Measurements from ENCODE around the gene CADPS.

Gene CADPS

DNA sequence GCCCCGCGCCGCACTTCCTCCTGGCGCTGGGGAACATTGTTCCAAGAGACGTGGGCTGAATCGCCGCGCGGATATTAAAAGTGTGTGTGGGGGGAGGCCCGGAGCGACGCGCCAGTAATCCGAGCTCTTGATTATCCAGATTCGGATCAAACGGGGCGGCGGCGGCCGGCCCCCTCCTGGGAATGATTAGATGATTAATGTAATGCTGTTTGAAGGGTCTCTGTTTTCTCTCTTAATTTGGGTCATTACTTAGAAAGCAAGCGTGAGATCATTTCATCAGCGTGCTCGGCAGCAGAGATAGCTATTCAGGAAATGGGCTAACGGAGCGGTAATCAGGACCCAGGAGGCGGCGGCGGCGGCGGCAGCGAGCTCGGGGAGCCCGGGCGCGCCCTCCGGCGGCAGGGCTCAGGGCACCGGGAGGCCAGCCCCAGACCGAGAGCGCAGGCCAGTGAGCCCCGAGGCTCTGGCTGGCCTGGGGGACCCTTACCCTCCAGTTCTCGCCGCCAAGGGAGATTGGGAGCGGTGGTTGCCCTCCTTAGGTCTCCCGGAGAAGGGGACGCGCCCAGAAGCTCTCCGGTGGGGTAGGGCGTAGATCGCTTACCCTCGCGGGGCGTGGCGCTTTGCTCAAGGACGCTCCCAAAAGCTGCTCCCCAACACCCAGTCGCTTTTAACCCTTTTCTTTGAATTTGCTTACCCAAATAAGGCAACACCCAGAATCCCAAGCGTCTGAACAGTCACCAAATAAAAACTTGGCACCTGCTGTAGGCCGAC lies 506.3 kb downstream of the CADPS start:
- DNase-seq = no peak

- no peak for DNase-seq
These were observed 506.9 kb downstream of the CADPS start for GRCh38 chr3:62368290-62368704.

GRCh38 chr3:62367763-62368195 lies 507.4 kb downstream of the CADPS start:
- no peak for DNase-seq

- DNase-seq = no peak
These were observed 509.1 kb downstream of the CADPS start for GRCh38 chr3:62366126-62366484.

DNA sequence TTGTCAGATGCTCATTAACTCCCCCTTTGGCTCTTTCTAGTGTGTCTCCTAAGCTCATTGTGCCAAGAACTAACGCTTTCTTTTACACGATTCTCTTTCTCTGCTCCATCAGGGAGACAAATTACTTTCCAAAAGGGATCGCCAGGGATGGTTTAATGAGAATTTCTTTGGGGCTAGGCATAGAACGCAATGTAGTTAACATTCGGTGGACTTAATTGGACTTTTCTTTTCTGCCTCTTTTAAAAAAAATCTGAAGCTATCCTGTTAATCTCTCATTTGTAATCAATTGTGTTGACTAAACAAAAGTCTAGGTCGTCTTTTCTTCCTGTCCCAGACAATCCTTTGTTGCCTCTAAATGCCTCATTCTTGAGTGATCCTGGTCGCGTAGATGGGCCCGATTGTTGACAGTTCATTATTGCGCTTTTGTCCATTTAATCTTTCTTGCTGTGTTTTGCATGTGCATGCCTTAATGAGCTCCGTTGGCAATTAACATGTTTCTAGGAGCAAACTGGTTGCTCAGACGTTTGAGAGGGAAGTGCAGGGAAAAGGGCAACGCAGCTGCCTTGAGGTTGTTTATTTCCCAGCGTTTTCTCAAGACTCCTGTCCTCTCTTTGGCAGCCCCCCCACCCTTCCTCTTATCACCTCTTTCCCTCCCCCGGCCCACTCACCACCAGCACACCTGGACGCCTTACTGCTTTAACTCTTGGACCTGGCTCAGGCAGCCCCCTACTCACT lies 509.7 kb downstream of the CADPS start:
- DNase-seq = no peak

- DNase-seq = no peak
These were observed 511.0 kb downstream of the CADPS start for GRCh38 chr3:62364191-62364590.

- DNase-seq = no peak
These were observed 511.9 kb downstream of the CADPS start for GRCh38 chr3:62363275-62363674.

DNA sequence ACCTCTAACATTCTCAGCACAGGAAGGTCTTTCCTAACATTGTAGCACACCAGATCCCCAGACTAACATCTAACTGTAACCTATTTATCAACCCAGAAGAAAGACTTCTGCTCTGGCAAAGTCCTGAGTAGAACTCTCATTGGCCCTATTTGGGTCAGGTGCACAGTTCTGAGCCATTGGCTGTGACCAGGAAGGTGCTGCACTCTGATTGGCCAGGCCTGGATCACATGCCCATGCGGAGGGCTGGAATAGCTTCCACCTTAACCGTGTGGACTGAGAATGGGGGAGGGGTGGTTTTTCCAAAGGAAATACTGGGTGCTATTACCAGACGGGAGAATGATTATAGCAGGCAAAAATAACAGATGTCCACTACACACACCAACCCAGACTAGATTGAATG lies 513.4 kb downstream of the CADPS start:
- DNase-seq = no peak

DNA sequence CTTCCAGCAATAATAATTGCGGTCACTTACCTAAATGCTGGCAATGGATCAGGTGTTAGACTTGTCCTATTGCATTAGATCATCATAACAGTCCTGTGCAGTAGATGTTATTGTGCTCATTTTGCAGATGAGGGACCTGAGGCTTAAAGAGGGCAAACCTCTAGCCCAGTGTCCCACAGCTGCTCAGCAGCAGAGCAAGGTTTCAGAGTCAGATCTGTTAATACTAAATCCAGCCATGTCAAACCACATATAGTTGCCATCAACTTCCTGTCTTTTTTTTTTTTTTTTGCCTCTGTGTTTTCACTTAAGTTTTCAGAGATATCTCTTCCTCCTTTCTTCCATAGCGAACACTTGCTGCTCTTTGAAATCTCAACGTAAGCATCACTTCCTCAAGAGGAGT lies 514.0 kb downstream of the CADPS start:
- no peak for DNase-seq

DNA sequence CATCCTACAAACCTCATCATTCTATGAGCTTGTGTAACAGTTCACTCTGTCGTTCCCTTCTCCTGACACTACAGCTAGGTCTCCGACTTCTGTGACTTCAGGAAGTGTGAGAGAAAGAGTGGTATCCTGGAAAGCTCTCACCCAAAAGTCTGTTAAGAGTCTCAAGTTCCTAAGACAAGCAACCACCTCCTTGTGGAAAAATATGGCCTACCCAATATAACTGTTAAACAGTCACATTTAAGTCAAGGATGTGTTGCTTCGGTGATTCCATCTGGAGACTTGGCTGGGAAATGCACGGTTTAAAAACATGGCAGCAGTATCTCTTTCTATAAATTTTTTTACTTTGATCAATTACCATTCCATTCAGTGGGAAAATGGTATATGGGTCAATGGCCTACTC lies 515.7 kb downstream of the CADPS start:
- no peak for DNase-seq

- DNase-seq = no peak
These were observed 518.9 kb downstream of the CADPS start for GRCh38 chr3:62356356-62356755.

- DNase-seq = no peak
These were observed 519.5 kb downstream of the CADPS start for GRCh38 chr3:62355703-62356102.

Data from HCEC 1CT (cell line).